Measurements from ENCODE around the gene CEP170B.
"Not testable (repeated sequence)": the region's sequence is repeated elsewhere in the genome, so short reads cannot be mapped to it uniquely, and the experiment has no call there.

CEP170B gene

GRCh38 chr14:104865081-104865630 lies at the start of gene CEP170B:
CEP170B (plus strand) TSS chr14:104865268; CDS start chr14:104868451, 3,183 bp downstream.
- DNase-seq = no peak

GRCh38 chr14:104816616-104816884 lies 48.5 kb upstream of the CEP170B start:
- no peak for DNase-seq

GRCh38 chr14:104817930-104818713 lies 46.9 kb upstream of the CEP170B start:
- no peak for DNase-seq

GRCh38 chr14:104818714-104819161 lies 46.3 kb upstream of the CEP170B start:
- no peak for DNase-seq

- no peak for DNase-seq
Measured at GRCh38 chr14:104819361-104819781, 45.7 kb upstream of the CEP170B start.

GRCh38 chr14:104820669-104821228 lies 44.3 kb upstream of the CEP170B start:
- DNase-seq = no peak

GRCh38 chr14:104821229-104821945 lies 43.7 kb upstream of the CEP170B start:
- DNase-seq = no peak

GRCh38 chr14:104821971-104822608 lies 43.0 kb upstream of the CEP170B start:
- DNase-seq = no peak

GRCh38 chr14:104822821-104823615 lies 42.0 kb upstream of the CEP170B start:
- no peak for DNase-seq

GRCh38 chr14:104824353-104824997 lies 40.6 kb upstream of the CEP170B start:
- DNase-seq = no peak

- DNase-seq = peak; percentile 95
Measured at GRCh38 chr14:104826189-104826860, 38.7 kb upstream of the CEP170B start.

- DNase-seq = no peak
Measured at GRCh38 chr14:104826861-104827176, 38.2 kb upstream of the CEP170B start.

- DNase-seq = no peak
Measured at GRCh38 chr14:104827177-104828055, 37.7 kb upstream of the CEP170B start.

- DNase-seq = no peak
Measured at GRCh38 chr14:104830781-104831180, 34.3 kb upstream of the CEP170B start.

GRCh38 chr14:104836171-104836935 lies 28.7 kb upstream of the CEP170B start:
- not testable (repeated sequence) for DNase-seq

- DNase-seq = no peak
Measured at GRCh38 chr14:104841730-104842129, 23.3 kb upstream of the CEP170B start.

GRCh38 chr14:104843006-104843405 lies 22.1 kb upstream of the CEP170B start:
- no peak for DNase-seq

GRCh38 chr14:104843442-104844305 lies 21.4 kb upstream of the CEP170B start:
- DNase-seq = no peak

Measured in activated T-cell treated with anti-CD3 and anti-CD28 coated beads for 4 hours (primary cell).